Measurements from ENCODE around the gene ADGB.

ADGB gene

DNA sequence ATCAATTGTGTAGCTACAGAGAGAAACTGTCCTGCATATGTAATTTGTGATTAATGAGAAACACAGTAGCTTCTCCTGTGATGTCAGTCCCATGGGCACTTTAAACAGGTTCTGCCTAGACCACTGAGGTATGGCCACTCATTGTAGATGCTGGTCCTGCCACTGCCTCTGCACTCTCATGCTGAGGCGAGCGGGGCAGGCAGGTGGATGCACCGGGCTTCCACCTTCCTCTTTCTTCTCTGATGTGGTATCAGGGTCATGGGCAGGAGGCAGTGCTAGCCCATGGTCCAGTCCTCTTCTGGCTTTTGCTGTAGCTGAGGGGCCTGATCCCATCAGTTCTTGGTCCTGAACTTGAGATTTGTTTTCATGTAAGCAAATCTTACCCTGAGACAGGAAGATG is 58.7 kb downstream of the ADGB start:
- FAIRE-seq = no peak
- DNase-seq (ENCODE audit: insufficient read length, low spot score) = no peak
- TF ChIP-seq, protein P1, sequence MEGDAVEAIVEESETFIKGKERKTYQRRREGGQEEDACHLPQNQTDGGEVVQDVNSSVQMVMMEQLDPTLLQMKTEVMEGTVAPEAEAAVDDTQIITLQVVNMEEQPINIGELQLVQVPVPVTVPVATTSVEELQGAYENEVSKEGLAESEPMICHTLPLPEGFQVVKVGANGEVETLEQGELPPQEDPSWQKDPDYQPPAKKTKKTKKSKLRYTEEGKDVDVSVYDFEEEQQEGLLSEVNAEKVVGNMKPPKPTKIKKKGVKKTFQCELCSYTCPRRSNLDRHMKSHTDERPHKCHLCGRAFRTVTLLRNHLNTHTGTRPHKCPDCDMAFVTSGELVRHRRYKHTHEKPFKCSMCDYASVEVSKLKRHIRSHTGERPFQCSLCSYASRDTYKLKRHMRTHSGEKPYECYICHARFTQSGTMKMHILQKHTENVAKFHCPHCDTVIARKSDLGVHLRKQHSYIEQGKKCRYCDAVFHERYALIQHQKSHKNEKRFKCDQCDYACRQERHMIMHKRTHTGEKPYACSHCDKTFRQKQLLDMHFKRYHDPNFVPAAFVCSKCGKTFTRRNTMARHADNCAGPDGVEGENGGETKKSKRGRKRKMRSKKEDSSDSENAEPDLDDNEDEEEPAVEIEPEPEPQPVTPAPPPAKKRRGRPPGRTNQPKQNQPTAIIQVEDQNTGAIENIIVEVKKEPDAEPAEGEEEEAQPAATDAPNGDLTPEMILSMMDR (IDR thresholded peaks at IDR 0.05; ENCODE audit: insufficient read depth, missing control alignments) = no peak

DNA sequence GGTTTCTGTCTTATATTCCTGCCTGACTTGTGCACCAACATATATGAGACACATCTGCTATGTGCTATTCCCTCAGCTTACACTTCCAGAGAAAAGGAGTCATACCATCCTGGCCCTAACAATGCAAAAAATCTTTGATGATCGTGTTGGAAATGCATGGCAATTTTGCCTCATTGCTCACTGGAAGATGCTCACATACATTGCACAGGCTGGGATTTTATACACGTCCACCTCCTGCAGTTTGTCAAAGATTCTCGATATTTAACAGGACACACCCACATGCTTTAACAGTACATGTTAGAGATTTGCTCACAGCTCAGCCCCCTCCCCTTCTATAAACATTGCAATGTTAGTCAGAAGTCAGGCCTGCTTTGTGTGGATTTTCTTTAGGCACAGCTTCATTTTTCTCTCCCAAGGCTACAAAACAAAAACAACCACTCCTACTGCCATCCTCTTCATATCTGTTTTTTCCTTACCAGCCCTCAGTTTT is 66.1 kb downstream of the ADGB start:
- FAIRE-seq (no peak), DNase-seq (ENCODE audit: insufficient read length, low spot score) (no peak)
- TF ChIP-seq, protein P1 (IDR thresholded peaks at IDR 0.05; ENCODE audit: insufficient read depth, missing control alignments) = no peak

DNA sequence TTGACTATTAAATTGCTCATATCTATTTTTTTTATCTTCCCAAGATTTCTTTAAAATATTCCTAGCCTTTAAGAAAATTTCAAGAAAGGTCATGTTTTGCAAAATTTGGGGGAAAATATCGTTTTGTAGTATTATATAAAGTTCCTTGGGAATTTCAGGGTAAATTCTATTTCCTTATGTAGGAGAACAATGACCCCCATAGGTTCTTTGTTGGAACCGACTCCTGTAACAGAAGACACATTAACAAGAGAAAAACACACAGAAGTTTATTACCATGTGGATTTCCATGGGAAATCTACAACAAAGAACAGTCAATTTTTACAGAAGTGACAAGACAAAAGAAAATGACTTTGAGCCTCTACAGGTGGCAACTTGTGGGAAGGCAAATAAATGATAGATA is 68.1 kb downstream of the ADGB start:
- FAIRE-seq = no peak
- TF ChIP-seq, protein P1 (IDR thresholded peaks at IDR 0.05; ENCODE audit: insufficient read depth, missing control alignments) = no peak

DNA sequence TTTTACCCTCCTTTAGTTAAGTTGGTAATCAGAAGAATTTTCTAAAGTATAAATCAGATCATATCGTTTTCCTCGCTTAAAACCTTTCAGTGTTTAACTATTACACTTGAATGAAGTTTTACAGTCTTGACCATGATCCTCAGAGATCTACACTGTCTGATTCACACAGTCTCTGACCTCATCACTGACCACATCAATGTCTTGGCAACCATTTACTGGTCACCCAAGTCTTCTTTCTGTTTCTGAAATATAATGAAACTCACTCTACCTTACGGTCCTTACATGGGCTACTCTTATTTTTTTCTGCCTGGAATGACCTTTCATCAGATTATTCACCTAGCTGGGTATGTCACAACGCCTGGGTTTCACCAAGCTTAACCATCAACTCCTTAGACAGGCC is 71.4 kb downstream of the ADGB start:
- TF ChIP-seq, protein P1 (IDR thresholded peaks at IDR 0.05; ENCODE audit: insufficient read depth, missing control alignments) = no peak
- FAIRE-seq (no peak), DNase-seq (ENCODE audit: insufficient read length, low spot score) (no peak)

More for the DNA sequence above, 68.1 kb downstream of the ADGB start:
- DNase-seq (ENCODE audit: insufficient read length, low spot score) = no peak

DNA sequence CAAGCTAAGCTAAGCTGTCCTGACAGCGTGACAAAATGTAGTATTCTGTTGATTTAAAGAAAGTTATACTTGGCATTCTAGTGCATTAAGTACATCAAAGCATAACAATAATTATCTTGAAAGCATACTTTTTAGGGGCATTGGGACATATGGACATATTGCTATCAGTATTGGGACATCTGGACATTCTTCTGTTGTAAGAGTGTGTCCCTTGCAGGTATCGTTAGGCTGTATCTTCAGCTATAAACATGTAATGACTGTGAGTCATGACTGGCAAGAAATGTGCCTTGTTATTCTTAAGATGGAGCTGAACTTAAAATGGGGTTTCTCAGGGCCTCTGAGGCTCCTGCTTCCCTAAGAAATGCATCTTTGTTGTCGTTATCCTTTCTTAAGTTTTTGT is 74.3 kb downstream of the ADGB start:
- DNase-seq (ENCODE audit: insufficient read length, low spot score) (no peak), FAIRE-seq (no peak)
- TF ChIP-seq, protein P1 (IDR thresholded peaks at IDR 0.05; ENCODE audit: insufficient read depth, missing control alignments) = no peak

DNA sequence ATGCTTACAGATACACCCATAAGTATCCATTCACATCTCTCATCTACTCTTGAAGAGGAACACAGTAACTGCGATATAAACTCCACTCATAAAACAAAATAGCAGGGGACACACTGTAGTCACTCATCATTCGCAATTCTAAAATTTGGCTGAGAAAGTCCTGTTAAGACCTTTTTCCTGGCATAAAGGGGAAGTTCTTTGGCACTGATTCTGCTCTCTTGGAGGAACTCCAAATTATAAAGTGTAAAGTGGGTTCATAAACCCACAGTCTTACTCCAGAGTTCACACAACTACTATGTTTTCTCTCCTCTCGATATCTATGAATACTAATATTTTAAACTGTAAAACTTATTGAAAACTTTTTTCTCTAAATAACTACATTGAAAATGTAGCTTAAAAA is 80.6 kb downstream of the ADGB start:
- no peak for DNase-seq (ENCODE audit: insufficient read length, low spot score)
- no peak for FAIRE-seq
- TF ChIP-seq, protein P1 (IDR thresholded peaks at IDR 0.05; ENCODE audit: insufficient read depth, missing control alignments) = no peak

DNA sequence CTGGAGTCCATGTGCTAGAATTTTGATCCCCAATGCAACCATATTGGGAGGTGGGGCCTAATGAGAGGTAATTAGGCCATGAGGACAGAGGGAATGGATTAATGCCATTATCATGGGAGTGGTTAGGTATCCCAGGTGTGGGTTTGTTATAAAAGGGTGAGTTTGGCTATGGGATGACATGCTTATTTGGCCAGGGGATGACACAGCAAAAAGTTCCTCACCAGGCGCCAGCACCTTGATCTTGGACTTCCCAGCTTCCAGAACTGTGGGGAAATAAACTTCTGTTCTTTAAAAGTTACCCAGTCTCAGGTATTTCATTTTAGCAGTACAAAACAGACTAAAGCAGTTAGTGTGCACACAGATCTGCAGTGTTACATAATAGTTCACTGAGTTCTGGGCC is 84.1 kb downstream of the ADGB start:
- TF ChIP-seq, protein P1 (IDR thresholded peaks at IDR 0.05; ENCODE audit: insufficient read depth, missing control alignments) = no peak
- FAIRE-seq (no peak), DNase-seq (ENCODE audit: insufficient read length, low spot score) (no peak)
